Measurements from ENCODE around the gene TSPAN11.

DNA sequence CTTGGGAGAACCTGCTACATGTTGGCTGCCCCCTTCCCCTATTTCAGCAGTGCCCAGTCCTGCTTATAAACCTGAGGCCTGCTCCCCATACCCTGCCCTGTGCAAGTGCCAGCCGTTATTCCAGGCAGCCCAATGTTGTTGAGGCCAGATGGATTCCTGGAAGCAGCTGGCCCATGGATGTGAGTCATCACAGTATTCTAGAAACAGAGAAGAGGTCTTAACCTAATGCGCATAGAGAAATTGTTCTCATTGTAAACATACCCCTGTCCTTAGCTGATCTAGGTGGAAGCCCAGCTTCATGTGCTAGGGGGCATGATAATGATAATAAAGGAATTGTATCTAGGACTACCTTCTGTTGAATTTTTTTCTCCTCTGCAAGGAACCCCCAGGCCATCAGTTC is 69.7 kb downstream of the TSPAN11 start:
- no peak for TF ChIP-seq POLR2A (IDR thresholded peaks at IDR 0.05)
- TF ChIP-seq CTCF (IDR thresholded peaks at IDR 0.05) = no peak
- TF ChIP-seq POLR2AphosphoS5 (IDR thresholded peaks at IDR 0.05) = no peak
